GM12873 (cell line): Measurements from ENCODE around the gene AATF.

Experiments
- CTCF ChIP-seq: IDR thresholded peaks from 2 replicates; pipeline ENCODE4 v1.5.1; 2012; ENCODE audit warnings: low read depth, mild to moderate bottlenecking, moderate library complexity, low read length, control low read depth; ENCODE audit not compliant: insufficient read depth; ENCODE audit errors: missing control alignments

The AATF gene

GRCh38 chr17:37100231-37100630 lies 151.5 kb downstream of the AATF start:
- no peak for TF ChIP-seq CTCF

- TF ChIP-seq CTCF = no peak
Measured at GRCh38 chr17:37101306-37101705, 152.6 kb downstream of the AATF start.

- no peak for TF ChIP-seq CTCF
Measured at GRCh38 chr17:37103231-37103630, 154.5 kb downstream of the AATF start.

GRCh38 chr17:37106049-37106448 lies 157.3 kb downstream of the AATF start:
- no peak for TF ChIP-seq CTCF
